HG02759 (cell line): ENCODE data around the gene ARRB1.

ENCODE experiments used
- ATAC-seq: cut with Tn5 transposase; IDR thresholded peaks from one replicate; pipeline ENCODE4 v1.9.1; 2021; ENCODE audit warnings: mild to moderate bottlenecking, moderate library complexity; ENCODE audit not compliant: unreplicated experiment

Gene ARRB1

DNA sequence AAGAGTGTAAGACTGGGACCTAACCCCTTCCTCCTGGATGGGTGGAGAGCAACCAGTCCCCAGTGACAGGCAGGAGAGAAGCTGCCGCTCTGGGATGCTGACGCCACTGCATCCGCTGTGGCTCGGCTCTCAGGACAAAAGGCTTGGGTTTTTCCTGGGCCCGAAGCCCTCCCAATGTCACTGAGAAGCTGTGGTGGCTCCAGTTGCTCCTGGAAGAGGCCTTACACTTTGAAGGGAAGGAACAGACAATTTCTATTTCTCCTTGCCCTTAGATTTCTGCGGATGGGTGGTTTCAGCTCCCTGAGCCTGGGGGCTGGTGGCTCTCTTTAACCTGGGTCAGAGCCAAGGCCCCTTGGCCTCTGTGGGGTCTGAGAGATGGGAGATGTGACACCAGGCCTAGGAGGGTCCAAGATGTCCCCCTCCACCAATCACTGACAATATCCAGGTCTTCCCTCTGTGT, 89.5 kb downstream of the ARRB1 start:
- no peak for ATAC-seq

DNA sequence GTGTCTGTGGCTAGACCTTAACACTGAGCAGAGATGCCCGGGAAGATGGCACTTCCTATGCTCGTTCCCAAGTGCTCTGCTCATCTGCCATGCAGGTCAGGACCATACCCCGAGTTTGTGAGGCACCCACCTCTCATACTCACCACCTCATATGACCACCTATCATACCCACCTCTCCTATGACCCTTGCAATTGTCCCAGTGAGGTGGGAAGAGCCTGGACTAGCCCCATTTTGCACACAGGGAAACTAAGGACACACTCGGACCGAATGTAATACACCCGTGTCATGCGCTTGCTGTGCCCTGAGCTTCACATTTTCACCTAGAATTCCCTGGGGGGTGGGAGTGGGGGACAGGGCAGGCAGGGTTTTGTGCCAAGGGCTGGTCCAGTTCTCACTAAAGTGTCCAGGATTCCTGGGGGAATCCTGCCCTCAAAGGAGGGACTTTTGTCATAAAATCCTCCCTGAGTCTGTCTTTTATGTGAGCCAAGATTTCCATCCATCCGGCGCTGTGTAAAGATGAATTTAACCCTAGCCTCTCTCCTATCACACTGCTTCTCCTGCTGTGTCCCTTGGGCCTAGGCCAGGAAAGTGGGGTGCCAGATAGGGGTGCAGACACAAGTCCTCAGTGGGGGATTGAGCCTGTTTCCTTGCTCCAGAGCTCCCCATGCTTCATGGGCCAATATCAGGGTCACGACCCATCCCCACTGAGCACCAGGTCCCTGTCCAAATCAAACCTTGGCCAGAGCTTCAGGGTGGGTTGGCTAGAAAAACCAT, 90.9 kb downstream of the ARRB1 start:
- ATAC-seq, result no peak

DNA sequence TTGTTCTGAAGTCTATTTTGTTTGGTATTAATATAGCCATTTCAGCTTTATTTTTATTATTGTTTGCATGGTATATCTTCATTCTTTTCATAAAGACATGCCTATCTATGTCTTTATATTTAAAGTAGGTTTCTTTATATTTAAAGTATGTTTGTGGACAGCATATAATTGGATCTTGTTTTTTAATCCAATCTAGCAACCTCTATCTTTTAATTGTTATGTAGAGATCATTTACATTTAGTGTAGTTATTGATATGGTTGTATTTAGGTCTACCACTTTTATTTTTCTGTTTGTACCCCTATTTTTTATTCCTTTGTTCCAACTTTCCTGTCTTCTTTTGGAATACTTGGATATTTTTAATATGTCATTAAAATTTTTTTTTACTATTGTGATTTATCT, 97.1 kb downstream of the ARRB1 start:
- ATAC-seq, result no peak

DNA sequence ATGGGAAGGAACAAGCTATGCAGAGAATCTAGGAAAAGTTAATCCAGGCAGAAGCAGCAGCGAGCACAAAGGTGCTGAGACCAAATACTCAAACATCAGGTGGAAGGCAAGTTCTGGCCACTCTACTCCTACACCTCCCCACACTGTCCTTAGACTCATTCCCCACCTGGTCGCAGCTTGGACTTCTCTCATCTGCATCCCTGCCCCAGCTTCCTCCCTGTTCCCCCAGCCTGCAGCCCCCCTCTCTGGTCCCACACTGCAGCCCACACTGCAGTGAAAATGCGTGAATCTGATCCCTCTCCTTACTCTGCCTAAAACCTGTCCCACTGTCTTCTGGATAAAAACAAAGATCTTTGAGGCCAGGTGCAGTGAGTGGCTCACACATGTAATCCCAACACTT, 101.8 kb downstream of the ARRB1 start:
- no peak for ATAC-seq

DNA sequence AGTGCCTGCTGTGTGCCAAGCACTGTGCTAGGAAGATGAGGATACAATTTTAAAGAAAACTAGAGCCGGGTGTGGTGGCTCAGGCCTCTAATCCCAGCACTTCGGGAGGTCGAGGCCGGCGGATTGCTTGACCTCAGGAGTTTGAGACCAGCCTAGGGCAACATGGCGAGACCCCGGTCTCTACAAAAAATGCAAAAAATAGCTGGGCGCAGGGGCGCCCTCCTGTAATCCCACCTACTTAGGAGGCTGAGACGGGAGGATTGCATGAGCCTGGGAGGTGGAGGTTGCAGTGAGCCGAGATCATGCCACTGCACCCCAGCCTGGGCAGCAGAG, 102.6 kb downstream of the ARRB1 start:
- no peak for ATAC-seq

DNA sequence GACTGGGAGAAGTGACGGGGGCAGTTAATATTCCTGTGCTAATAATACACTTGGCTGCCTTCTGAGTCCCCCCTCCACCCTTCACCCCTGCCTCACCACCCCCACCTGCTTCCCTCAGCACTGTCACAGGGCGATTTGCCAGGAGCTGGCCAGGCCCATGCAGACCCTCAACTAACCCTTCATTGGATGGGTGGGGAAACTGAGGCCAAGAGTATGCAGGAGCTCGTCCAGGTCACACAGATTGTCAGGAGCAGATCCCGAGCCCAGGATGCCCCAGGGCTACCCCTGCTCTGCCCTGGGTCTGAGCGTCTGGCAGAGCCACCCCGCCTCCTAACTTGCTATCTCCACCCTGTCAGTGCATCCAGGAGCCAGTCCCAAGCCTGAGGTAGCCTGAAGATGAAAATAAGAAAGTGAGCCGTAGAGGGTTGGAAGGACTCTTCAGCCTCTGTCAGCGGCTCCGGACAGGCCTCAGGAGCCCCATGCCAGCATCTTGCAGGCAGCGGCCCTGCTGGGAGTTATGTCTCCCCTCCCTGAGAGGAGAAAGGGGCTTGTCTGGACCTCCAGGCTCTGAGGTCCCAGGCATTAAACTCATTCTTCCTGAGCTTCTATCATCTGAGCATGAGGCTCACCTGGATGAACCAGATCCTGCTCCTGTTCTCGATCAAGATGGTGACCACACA, 104.7 kb downstream of the ARRB1 start:
- no peak for ATAC-seq

DNA sequence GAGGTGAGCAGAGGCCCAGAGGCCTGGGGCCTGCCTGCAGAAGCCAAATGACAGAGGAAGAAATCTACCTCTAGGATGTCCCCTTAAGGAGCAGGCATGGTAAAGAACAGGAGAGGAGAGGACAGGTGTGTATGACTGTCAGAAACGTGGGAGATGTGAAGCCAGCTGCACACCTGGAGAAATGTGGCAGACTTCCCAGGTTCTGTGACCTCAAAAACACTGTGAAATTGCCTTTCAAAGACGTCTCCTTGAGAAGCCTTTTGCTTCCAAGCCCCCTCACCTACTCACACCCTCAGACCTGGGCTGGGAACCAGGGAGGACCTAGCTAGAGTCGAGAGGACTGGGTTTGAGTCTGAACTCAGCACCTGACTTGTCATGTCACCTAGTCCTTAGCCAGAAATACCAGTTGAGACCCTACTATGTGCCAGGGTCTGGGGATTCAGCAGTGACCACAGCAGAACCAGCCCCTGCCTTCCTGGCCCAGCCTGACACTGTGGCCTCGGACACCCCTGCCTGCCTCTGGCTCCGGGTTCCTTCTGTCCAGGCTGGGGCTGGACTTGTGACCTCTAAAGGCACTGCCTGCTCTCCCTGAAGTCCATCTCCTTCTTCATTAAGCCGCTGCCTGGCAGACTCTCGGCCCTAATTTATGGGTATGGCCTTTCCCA, 105.3 kb downstream of the ARRB1 start:
- no peak for ATAC-seq

DNA sequence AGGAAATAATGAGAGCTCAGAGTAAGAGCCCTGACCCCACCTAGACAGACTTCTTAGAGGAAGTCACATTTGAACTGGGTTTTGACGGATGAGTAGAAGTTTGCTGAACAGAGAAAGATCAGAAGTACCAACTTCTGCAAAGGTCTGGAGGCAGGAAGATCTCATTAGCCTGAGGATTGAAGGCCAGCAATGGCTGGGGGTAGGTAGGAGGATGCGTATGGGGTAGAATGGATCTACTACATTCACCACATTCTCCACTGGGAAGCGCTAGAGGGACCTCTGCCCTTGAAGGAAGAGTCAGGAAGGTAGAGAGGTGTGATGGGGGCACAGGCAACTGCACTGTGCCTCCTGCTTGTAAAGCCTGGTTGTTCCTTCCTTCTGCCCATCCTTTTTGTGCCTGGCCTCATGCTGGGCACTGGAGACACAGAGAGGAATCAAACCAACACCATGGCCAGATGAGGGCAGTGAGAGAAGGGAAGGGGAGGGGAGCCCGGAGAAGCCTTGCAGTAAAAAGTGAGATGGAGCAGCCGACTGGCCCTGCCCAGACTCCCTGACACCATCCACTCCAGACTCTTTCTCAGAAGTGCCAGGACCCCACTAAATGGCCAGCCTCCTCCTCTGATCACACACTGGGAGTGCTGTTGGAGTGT, 106.0 kb downstream of the ARRB1 start:
- ATAC-seq, result no peak

DNA sequence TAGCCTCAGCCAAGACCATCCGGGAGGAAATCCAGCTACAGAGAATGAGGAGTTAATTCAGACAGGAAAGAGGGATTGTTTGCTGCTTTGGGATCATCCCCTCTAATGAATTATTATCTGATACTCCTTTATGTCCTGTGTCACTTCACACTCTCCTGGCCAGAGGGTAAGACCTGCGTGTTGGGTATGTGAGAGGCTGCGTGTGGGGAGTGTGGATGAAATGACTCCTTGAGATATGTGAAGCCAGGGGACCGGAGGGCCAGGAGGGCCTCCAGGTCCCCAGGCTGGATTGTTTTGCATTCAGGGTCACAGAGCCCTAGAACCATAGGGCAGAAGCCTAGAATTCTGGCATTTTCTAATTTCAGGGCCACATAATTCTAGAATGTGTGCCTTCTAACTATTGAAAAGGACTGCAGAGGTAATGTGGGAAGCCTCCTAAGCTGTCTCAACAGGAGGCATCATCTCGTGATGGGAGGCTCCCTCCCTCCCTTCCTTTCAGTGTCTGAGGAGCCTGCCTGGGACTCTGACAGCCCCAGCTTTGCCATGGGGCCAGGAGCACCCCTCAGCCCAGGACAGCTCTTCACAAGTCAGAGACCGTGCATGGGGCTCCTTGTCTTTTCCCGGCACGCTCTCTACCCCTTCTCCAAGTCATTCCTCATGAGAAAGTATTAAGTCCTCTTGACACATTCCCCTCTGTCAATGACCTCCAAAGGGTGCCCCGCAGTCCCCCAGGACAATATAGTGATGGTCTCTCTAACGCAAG, 107.2 kb downstream of the ARRB1 start:
- no peak for ATAC-seq

DNA sequence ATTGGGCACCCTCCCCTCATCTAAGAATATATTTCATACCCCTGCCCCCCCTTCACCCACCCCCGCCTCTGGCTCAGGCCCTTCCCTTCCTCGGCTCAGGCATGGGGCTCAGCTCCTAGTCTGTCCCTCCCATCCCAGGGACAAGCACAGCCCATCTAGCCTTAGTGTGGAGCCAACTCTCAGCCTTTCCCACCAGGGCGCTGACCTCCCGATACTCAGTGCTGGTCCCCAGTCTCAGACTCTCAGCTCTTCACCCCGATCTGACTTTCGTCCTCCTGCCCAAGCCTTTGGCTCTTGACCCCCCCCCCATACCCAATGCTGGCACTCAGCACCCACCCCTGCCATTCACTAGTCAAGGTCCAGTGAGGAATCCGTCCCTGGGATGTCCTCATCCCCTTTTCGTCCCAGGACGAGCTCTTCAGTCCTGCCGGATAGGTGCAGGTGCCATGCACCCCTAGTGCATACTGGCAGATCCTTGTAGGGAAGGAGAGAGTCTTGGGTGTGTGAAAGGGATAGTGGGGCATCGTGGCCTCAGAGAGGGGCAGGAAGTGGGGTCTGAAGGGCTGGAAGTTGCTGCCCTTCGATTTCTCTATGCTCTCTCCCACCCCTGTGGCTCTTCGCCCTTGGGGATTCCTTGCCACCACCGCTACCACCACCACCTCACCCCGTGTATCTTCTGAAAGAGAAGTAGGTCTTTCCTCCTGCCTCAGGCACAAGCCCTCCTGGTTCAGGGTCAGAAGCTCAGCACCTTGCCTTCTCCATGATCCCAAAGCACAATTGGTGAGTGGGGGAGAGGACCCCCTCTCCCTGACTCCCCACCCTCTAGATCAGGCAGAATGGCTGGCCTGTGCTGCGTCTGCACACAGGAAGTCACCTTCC, 108.5 kb downstream of the ARRB1 start:
- no peak for ATAC-seq

DNA sequence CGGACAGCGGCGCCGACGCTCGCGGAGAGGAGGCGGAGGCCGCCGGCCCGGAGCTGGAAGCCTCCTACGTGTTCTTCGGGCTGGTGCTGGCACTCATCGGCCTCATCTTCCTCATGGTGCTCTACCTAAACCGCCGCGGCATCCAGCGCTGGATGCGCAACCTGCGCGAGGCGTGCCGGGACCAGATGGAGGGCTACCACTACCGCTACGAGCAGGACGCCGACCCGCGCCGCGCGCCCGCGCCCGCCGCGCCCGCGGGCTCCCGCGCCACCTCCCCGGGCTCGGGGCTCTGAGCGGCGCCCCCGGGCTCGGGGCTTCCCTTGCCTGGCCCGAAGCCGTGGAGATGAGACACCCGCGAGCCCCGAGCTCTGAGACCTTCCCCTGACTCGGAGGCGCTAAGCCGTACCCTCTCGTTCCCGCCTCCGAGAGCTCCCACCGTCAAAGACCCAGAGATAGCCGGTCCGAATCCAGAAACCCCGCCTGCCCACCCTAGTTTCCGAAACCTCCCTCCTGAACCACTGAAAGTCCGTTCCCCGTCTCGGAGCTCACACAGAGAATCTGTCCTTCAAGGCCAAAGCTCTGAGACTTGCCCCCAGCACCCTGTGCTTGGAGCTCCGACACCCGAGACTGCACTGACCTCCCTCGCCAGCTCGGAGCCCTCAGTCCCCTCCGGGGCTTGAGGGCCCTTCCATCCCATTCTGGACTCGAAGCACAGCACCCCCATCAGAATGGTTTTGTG, 109.4 kb downstream of the ARRB1 start:
- peak; percentile 23 for ATAC-seq

DNA sequence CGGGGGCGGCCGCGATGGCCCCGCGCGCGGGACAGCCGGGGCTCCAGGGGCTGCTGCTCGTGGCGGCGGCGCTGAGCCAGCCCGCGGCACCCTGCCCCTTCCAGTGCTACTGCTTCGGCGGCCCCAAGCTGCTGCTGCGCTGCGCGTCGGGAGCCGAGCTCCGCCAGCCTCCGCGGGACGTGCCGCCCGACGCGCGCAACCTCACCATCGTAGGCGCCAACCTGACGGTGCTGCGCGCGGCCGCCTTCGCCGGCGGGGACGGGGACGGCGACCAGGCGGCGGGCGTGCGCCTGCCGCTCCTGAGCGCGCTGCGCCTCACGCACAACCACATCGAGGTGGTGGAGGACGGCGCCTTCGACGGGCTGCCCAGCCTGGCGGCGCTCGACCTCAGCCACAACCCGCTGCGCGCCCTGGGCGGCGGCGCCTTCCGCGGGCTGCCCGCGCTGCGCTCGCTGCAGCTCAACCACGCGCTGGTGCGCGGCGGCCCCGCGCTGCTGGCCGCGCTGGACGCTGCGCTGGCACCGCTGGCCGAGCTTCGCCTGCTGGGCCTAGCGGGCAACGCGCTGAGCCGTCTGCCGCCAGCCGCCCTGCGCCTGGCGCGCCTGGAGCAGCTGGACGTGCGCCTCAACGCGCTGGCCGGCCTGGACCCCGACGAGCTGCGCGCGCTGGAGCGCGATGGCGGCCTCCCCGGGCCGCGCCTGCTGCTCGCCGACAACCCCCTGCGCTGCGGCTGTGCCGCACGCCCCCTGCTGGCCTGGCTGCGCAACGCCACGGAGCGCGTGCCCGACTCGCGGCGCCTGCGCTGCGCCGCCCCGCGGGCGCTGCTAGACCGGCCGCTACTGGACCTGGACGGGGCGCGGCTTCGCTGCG, 110.2 kb downstream of the ARRB1 start:
- peak; percentile 95 for ATAC-seq

DNA sequence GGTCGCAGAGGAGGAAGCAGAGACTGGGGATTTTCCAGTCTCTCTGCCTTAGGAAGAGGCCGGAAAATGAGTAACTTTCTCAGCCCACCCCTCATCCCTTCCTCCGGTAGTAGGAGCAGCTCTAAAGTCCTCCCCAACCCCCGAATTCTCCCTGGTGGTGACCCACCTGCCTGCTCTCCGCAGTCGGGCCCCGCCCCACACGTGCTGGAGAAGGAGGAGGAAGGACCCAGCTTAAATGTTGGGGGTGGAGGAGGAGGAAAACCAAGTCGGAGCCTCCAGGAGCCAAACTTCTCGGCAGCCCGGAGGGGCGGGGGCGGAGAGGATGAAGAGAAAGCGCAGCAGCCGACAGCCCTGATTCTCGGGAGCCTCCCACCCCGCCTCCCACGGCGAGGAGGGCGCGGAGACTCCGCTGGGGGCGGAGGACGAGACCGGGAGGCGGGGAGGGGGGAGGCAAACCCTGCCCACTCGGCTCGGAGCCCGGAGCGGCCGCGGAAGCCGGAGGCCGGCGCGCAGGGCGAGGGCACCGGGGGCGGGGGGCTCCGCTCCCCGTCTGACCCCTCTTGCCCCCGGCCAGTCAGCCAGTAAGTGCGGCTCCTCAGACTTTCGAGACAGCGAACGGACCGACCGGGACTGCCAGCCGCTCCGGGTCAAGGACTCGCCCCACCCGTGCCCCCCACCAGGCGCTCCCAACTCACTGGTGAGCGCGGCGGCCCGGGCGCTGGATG, 111.0 kb downstream of the ARRB1 start, which contains the start of gene TPBGL:
TSS of gene TPBGL (plus strand) at position 464 of the 725 bp plus-strand sequence. CDS start 276 bp downstream, outside the sequence.
- no peak for ATAC-seq

DNA sequence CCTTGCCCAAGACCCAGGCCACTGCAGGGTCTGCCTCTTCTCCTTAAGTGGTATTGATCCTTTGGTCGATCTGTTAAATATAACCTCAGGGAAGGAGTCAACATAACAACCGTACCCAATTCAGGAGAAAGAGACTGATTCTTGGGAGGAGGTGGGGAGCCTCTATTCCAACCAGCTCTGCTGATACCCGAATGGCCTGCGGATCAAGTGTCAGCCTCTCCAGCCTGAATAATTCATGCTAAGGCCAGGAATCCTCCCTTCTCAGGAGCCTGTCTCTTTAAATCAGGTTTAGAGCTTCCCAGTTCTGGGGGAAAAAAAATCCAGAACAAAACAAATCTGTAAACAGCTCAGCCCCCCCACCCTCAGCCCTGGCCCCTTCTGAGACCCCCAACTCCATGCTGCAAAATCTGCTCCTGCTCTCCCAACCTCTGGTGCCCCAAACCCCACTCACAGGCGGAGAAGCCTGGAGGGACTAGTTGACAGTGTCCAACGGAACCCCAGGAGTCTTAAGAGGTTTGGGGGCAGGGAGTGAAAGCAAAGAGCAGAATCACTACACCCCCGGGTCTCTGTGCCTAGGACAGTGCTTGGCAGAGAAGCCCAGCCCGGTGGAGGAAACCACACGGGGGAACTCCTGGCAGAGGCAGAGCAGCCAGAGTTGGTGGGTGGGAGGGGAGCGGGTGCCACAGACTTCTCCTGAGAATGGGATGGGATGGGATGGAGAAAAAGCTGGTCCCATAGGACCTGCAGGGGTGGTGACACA, 111.8 kb downstream of the ARRB1 start:
- no peak for ATAC-seq

DNA sequence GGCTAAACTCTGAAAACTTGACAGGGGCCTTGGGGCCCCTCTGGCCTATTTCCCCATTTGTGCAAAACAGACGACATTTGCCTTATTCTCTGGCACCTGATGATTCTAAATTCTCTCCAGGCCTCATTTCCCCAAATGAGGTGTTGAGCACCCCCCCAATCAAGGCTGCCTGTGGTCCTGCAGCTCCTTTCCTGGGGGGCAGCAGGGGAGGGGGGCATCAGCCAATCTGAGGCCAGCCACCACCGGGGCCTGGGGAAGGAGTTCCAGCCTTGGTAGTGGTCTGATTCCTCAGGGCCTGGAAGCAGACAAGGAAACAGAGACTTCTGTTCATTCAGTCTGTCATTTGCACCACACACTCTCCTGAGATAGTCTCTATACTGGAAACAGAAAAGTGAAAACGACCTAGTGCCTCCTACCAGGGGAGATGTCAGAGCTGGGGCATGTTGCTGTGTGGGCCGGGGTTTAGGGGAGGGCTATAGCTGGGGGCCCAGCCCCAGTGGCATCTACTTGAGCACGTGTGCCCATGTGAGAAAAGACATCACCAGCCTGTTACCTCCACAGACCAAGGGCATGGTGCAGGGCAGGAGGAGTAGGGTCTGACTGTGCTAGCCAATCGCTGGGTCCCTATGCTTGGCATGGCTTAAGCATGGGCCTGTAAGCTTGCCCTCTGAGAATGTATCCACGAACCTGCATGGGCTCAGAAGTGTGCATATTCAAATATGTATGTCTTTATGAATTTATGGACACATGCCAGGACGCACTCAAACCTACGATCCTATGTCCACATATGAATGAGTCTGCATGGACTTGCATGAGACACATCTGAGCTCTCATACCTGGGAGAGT, 112.6 kb downstream of the ARRB1 start:
- ATAC-seq, result no peak

DNA sequence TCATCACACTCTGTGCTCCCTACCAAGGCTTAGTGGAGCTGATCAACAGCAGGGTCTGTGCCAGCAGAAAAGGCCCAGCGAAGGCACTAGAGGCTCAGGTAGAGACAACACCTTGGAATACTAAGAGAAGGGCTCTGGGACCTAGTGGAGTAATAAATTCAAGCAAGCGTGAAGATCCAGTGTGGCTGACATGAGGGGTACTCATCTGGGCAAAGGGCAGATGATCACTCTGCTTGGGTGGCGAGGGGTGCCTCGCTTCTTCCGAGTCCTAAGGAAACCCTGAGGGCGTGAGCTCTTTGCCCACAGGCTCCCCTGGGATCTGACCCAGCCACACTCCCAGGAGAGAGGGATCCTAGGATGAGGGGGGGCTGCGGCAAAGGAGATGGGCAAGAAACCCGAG, 114.4 kb downstream of the ARRB1 start:
- ATAC-seq, result no peak
